ENCODE measurements around the gene PRKAG2.
"Not testable (repeated sequence)": the region's sequence is repeated elsewhere in the genome, so short reads cannot be mapped to it uniquely, and the experiment has no call there.

PRKAG2 gene

GRCh38 chr7:151890355-151891004, 13.6 kb upstream of the PRKAG2 start:
- no peak for DNase-seq
- in situ Hi-C loops (cut with HindIII; ENCODE audit: low pct_ligation_motif_present, low pct_unique_long_range_greater_than_20kb, low sequenced_read_pairs), result no loop called here

GRCh38 chr7:151889406-151890354, 12.8 kb upstream of the PRKAG2 start:
- DNase-seq, result no peak
- in situ Hi-C loops (cut with HindIII; ENCODE audit: low pct_ligation_motif_present, low pct_unique_long_range_greater_than_20kb, low sequenced_read_pairs), result no loop called here

GRCh38 chr7:151888079-151889067, 11.5 kb upstream of the PRKAG2 start:
- in situ Hi-C loops (cut with HindIII; ENCODE audit: low pct_ligation_motif_present, low pct_unique_long_range_greater_than_20kb, low sequenced_read_pairs), result no loop called here
- DNase-seq, result no peak

- in situ Hi-C loops (cut with HindIII; ENCODE audit: low pct_ligation_motif_present, low pct_unique_long_range_greater_than_20kb, low sequenced_read_pairs), result no loop called here
- DNase-seq, result no peak
Measured at GRCh38 chr7:151886783-151887182, 9.9 kb upstream of the PRKAG2 start.

GRCh38 chr7:151885202-151885580, 8.3 kb upstream of the PRKAG2 start:
- DNase-seq, result no peak
- in situ Hi-C loops (cut with HindIII; ENCODE audit: low pct_ligation_motif_present, low pct_unique_long_range_greater_than_20kb, low sequenced_read_pairs), result no loop called here

GRCh38 chr7:151884312-151885201, 7.6 kb upstream of the PRKAG2 start:
- DNase-seq, result no peak
- in situ Hi-C loops (cut with HindIII; ENCODE audit: low pct_ligation_motif_present, low pct_unique_long_range_greater_than_20kb, low sequenced_read_pairs), result no loop called here

- in situ Hi-C loops (cut with HindIII; ENCODE audit: low pct_ligation_motif_present, low pct_unique_long_range_greater_than_20kb, low sequenced_read_pairs), result no loop called here
- DNase-seq, result no peak
Measured at GRCh38 chr7:151883857-151884256, 6.9 kb upstream of the PRKAG2 start.

- in situ Hi-C loops (cut with HindIII; ENCODE audit: low pct_ligation_motif_present, low pct_unique_long_range_greater_than_20kb, low sequenced_read_pairs), result no loop called here
- DNase-seq, result no peak
Measured at GRCh38 chr7:151882734-151883133, 5.8 kb upstream of the PRKAG2 start.

GRCh38 chr7:151880688-151881087, 3.8 kb upstream of the PRKAG2 start:
- no peak for DNase-seq
- in situ Hi-C loops (cut with HindIII; ENCODE audit: low pct_ligation_motif_present, low pct_unique_long_range_greater_than_20kb, low sequenced_read_pairs), result no loop called here

- in situ Hi-C loops (cut with HindIII; ENCODE audit: low pct_ligation_motif_present, low pct_unique_long_range_greater_than_20kb, low sequenced_read_pairs), result no loop called here
- no peak for DNase-seq
Measured at GRCh38 chr7:151877911-151878835, 1.3 kb upstream of the PRKAG2 start.

GRCh38 chr7:151875942-151876898, 695 bp downstream of the PRKAG2 start:
- in situ Hi-C loops (cut with HindIII; ENCODE audit: low pct_ligation_motif_present, low pct_unique_long_range_greater_than_20kb, low sequenced_read_pairs), result no loop called here
- DNase-seq, result peak; percentile 73

- DNase-seq, result peak; percentile 12
- in situ Hi-C loops (cut with HindIII; ENCODE audit: low pct_ligation_motif_present, low pct_unique_long_range_greater_than_20kb, low sequenced_read_pairs), result not testable (repeated sequence)
Measured at GRCh38 chr7:151874479-151874878, 2.4 kb downstream of the PRKAG2 start.

GRCh38 chr7:151873402-151873965, 3.4 kb downstream of the PRKAG2 start:
- in situ Hi-C loops (cut with HindIII; ENCODE audit: low pct_ligation_motif_present, low pct_unique_long_range_greater_than_20kb, low sequenced_read_pairs), result no loop called here
- no peak for DNase-seq

GRCh38 chr7:151872531-151873401, 4.1 kb downstream of the PRKAG2 start:
- in situ Hi-C loops (cut with HindIII; ENCODE audit: low pct_ligation_motif_present, low pct_unique_long_range_greater_than_20kb, low sequenced_read_pairs), result no loop called here

GRCh38 chr7:151871904-151872303, 5.0 kb downstream of the PRKAG2 start:
- DNase-seq, result no peak
- in situ Hi-C loops (cut with HindIII; ENCODE audit: low pct_ligation_motif_present, low pct_unique_long_range_greater_than_20kb, low sequenced_read_pairs), result no loop called here

More at GRCh38 chr7:151872531-151873401, 4.1 kb downstream of the PRKAG2 start:
- DNase-seq, result no peak
